Right hindlimb (tissue), 1 donor: ENCODE results near the gene IL9.

Source experiments
- DNase-seq: peaks from one replicate; pipeline ENCODE4 v3.0.0-alpha.2; 2018

IL9 gene

GRCh38 chr5:135890867-135891266 is 4.8 kb downstream of the IL9 start:
- DNase-seq: no peak

GRCh38 chr5:135890296-135890695 is 5.3 kb downstream of the IL9 start:
- DNase-seq: no peak

- DNase-seq: no peak
These were observed 7.6 kb downstream of the IL9 start for GRCh38 chr5:135887881-135888614.

GRCh38 chr5:135887447-135887864 is 8.2 kb downstream of the IL9 start:
- peak; percentile 65 for DNase-seq

GRCh38 chr5:135886136-135886535 is 9.5 kb downstream of the IL9 start:
- no peak for DNase-seq

- DNase-seq: no peak
These were observed 10.6 kb downstream of the IL9 start for GRCh38 chr5:135885031-135885430.

- DNase-seq: no peak
These were observed 12.2 kb downstream of the IL9 start for GRCh38 chr5:135883441-135883840.

- no peak for DNase-seq
These were observed 12.6 kb downstream of the IL9 start for GRCh38 chr5:135883026-135883425.

GRCh38 chr5:135881819-135882218 is 13.8 kb downstream of the IL9 start:
- DNase-seq: no peak

- no peak for DNase-seq
These were observed 14.4 kb downstream of the IL9 start for GRCh38 chr5:135881244-135881643.

GRCh38 chr5:135880801-135881200 is 14.8 kb downstream of the IL9 start:
- DNase-seq: no peak

GRCh38 chr5:135880278-135880677 is 15.4 kb downstream of the IL9 start:
- DNase-seq: no peak

GRCh38 chr5:135879591-135879990 is 16.1 kb downstream of the IL9 start:
- no peak for DNase-seq

- no peak for DNase-seq
These were observed 17.5 kb downstream of the IL9 start for GRCh38 chr5:135878156-135878620.

- DNase-seq: no peak
These were observed 18.0 kb downstream of the IL9 start for GRCh38 chr5:135877570-135878155.

GRCh38 chr5:135876146-135876545 is 19.5 kb downstream of the IL9 start:
- DNase-seq: no peak

- DNase-seq: no peak
These were observed 20.1 kb downstream of the IL9 start for GRCh38 chr5:135875567-135875966.

GRCh38 chr5:135874461-135874860 is 21.2 kb downstream of the IL9 start:
- no peak for DNase-seq

GRCh38 chr5:135873831-135874230 is 21.8 kb downstream of the IL9 start:
- DNase-seq: no peak

GRCh38 chr5:135871268-135871915 is 24.2 kb downstream of the IL9 start:
- DNase-seq: no peak

- DNase-seq: no peak
These were observed 25.7 kb downstream of the IL9 start for GRCh38 chr5:135869935-135870334.

GRCh38 chr5:135869276-135869675 is 26.4 kb downstream of the IL9 start:
- DNase-seq: no peak

GRCh38 chr5:135868681-135869080 is 27.0 kb downstream of the IL9 start:
- DNase-seq: no peak

GRCh38 chr5:135867599-135867998 is 28.0 kb downstream of the IL9 start:
- DNase-seq: no peak
